GM23338 (cell line): ENCODE results near the gene ACTG1. TPM values are rescaled to one million over a fixed set of nuclear protein-coding genes. Genes with fewer than 3 reads are reported as not detected.

Source experiments
- ATAC-seq: fragments of 200-7000 bp; cut with Tn5 transposase; 3 replicates; pipeline ENCODE4 v1.9.1; 2020
- DNase-seq: peaks from one replicate; pipeline ENCODE4 v3.0.0-alpha.2; 2015; ENCODE audit warnings: low spot score
- H2AFZ ChIP-seq: fragments of 200-600 bp; sonication (generic); 2 replicates; pipeline ENCODE4 v1.8.0; 2016; ENCODE audit warnings: antibody characterized with exemption, mild to moderate bottlenecking, moderate library complexity
- H3F3A ChIP-seq: fragments of 200-600 bp; sonication (generic); replicated peaks from 2 replicates; pipeline ENCODE4 v1.8.0; 2017; ENCODE audit warnings: antibody characterized with exemption, mixed run types, low read depth
- H3K27ac ChIP-seq: fragments of 200-600 bp; sonication (generic); 2 replicates; pipeline ENCODE4 v1.6.1; 2016; ENCODE audit warnings: low read depth
- H3K27me3 ChIP-seq: fragments of 200-600 bp; sonication (generic); 2 replicates; pipeline ENCODE4 v1.8.0; 2016; ENCODE audit warnings: mild to moderate bottlenecking, mixed run types, moderate library complexity; ENCODE audit not compliant: insufficient read depth
- H3K36me3 ChIP-seq: fragments of 200-600 bp; sonication (generic); 2 replicates; pipeline ENCODE4 v1.8.0; 2016; ENCODE audit warnings: mild to moderate bottlenecking; ENCODE audit not compliant: insufficient read depth
- H3K4me1 ChIP-seq: fragments of 200-600 bp; sonication (generic); 2 replicates; pipeline ENCODE4 v1.8.0; 2016; ENCODE audit warnings: mild to moderate bottlenecking, moderate library complexity; ENCODE audit not compliant: insufficient read depth
- H3K4me2 ChIP-seq: fragments of 200-600 bp; sonication (generic); 2 replicates; pipeline ENCODE4 v1.7.1; 2017; ENCODE audit warnings: mixed run types
- H3K4me3 ChIP-seq: fragments of 200-600 bp; sonication (generic); 2 replicates; pipeline ENCODE4 v1.6.1; 2016; ENCODE audit warnings: mixed run types
- H3K79me2 ChIP-seq: fragments of 200-600 bp; sonication (generic); replicated peaks from 2 replicates; pipeline ENCODE4 v1.8.0; 2017; ENCODE audit warnings: mild to moderate bottlenecking; ENCODE audit not compliant: insufficient read depth
- H3K9me2 ChIP-seq: fragments of 200-600 bp; sonication (generic); 2 replicates; pipeline ENCODE4 v1.8.0; 2017; ENCODE audit not compliant: insufficient read depth
- H4K20me1 ChIP-seq: fragments of 200-600 bp; sonication (generic); replicated peaks from 2 replicates; pipeline ENCODE4 v1.8.0; 2017; ENCODE audit warnings: mild to moderate bottlenecking; ENCODE audit not compliant: insufficient read depth
- H3K27ac Mint-ChIP-seq: 2 replicates; pipeline ENCODE4 v1.8.0; 2020; ENCODE audit warnings: inconsistent platforms, mild to moderate bottlenecking, moderate library complexity, mixed read lengths
- H3K27me3 Mint-ChIP-seq: 3 replicates; pipeline ENCODE4 v1.8.0; 2022; ENCODE audit warnings: low read depth, mild to moderate bottlenecking, moderate library complexity, mixed read lengths, inconsistent platforms; ENCODE audit not compliant: insufficient read depth, poor library complexity
- H3K36me3 Mint-ChIP-seq: 3 replicates; pipeline ENCODE4 v1.8.0; 2021; ENCODE audit warnings: low read depth, mild to moderate bottlenecking, inconsistent platforms, moderate library complexity, mixed read lengths
- H3K4me1 Mint-ChIP-seq: 3 replicates; pipeline ENCODE4 v1.8.0; 2020; ENCODE audit warnings: mild to moderate bottlenecking, inconsistent platforms, mixed read lengths
- H3K4me3 Mint-ChIP-seq: 3 replicates; pipeline ENCODE4 v1.8.0; 2021; ENCODE audit warnings: moderate library complexity, mild to moderate bottlenecking, inconsistent platforms, mixed read lengths
- H3K9me3 Mint-ChIP-seq: 3 replicates; pipeline ENCODE4 v1.8.0; 2020; ENCODE audit warnings: moderate library complexity, mild to moderate bottlenecking, inconsistent platforms, mixed read lengths
- CREB1 ChIP-seq: fragments of 250-450 bp; sonication (Bioruptor Pico); IDR thresholded peaks from 2 replicates; pipeline ENCODE4 v1.5.0; 2020; ENCODE audit warnings: low read depth, mild to moderate bottlenecking, moderate library complexity
- EZH2 ChIP-seq: fragments of 200-600 bp; sonication (generic); IDR thresholded peaks from one replicate; pipeline ENCODE4 v1.8.0; 2017; ENCODE audit warnings: antibody characterized with exemption, mild to moderate bottlenecking, low read depth; ENCODE audit not compliant: unreplicated experiment
- EZH2phosphoT487 ChIP-seq: fragments of 200-600 bp; sonication (generic); IDR thresholded peaks from one replicate; pipeline ENCODE4 v1.8.1; 2018; ENCODE audit warnings: antibody characterized with exemption; ENCODE audit not compliant: unreplicated experiment
- JUNB ChIP-seq: IDR thresholded peaks from one replicate; pipeline ENCODE4 v1.6.1; 2016; ENCODE audit warnings: antibody characterized with exemption; ENCODE audit not compliant: unreplicated experiment
- NANOG ChIP-seq: IDR thresholded peaks from 2 replicates; pipeline ENCODE4 v1.6.1; 2016; ENCODE audit warnings: antibody characterized with exemption, borderline replicate concordance
- POLR2AphosphoS5 ChIP-seq: IDR thresholded peaks from 2 replicates; pipeline ENCODE4 v1.6.1; 2016; ENCODE audit warnings: antibody characterized with exemption, low read depth
- STAT1 ChIP-seq: IDR thresholded peaks from one replicate; pipeline ENCODE4 v1.6.1; 2016; ENCODE audit warnings: antibody characterized with exemption; ENCODE audit not compliant: unreplicated experiment
- ZNF114 ChIP-seq: fragments of 250-450 bp; sonication (Bioruptor Pico); IDR thresholded peaks from 2 replicates; pipeline ENCODE4 v1.5.0; 2020; ENCODE audit warnings: mild to moderate bottlenecking, moderate library complexity
- ZNF331 ChIP-seq: fragments of 250-450 bp; sonication (Bioruptor Pico); IDR thresholded peaks from 2 replicates; pipeline ENCODE4 v1.5.0; 2020; ENCODE audit warnings: low read depth, mild to moderate bottlenecking, moderate library complexity
- polyA plus RNA-seq: library from polyadenylated mRNA; unstranded; fragments of >200 nt; fragmentation: Nextera tagmentation; extraction: Ambion mirVana; gene quantifications from 2 replicates; pipeline ENCODE4 v1.2.1, GENCODE V29; 2016
- total RNA-seq: library from RNA; depleted of rRNA; stranded (reverse); fragments of >200 nt; shearing (Covaris generic); gene quantifications from 2 replicates; pipeline ENCODE4 v1.2.3, GENCODE V29; 2014
- TF ChIP-seq, protein P1 (sequence below): IDR thresholded peaks from one replicate; pipeline ENCODE4 v1.6.1; 2018; ENCODE audit warnings: antibody characterized with exemption; ENCODE audit not compliant: unreplicated experiment
- TF ChIP-seq, protein P2 (sequence below), 2 experiments: fragments of 200-600 bp in 1 of 2; sonication (generic) in 1 of 2; conservative IDR thresholded peaks; 2 replicates each; pipeline versions ENCODE4 v1.5.1 to v1.6.1; 2016 to 2017; ENCODE audit warnings: antibody characterized with exemption in 2 of 2, low read depth in 2 of 2, mild to moderate bottlenecking in 2 of 2, moderate library complexity in 1 of 2
- TF ChIP-seq, protein P3 (sequence below): IDR thresholded peaks from 2 replicates; pipeline ENCODE4 v1.6.1; 2016; ENCODE audit warnings: antibody characterized with exemption
- TF ChIP-seq, protein P4 (sequence below): fragments of 250-450 bp; sonication (Bioruptor Pico); IDR thresholded peaks from 2 replicates; pipeline ENCODE4 v1.5.0; 2020; ENCODE audit warnings: mild to moderate bottlenecking, moderate library complexity

The ACTG1 gene
- total and polyA plus RNA-seq, 2 experiments from 2014 or later = 1,867 to 4,739 TPM

DNA sequence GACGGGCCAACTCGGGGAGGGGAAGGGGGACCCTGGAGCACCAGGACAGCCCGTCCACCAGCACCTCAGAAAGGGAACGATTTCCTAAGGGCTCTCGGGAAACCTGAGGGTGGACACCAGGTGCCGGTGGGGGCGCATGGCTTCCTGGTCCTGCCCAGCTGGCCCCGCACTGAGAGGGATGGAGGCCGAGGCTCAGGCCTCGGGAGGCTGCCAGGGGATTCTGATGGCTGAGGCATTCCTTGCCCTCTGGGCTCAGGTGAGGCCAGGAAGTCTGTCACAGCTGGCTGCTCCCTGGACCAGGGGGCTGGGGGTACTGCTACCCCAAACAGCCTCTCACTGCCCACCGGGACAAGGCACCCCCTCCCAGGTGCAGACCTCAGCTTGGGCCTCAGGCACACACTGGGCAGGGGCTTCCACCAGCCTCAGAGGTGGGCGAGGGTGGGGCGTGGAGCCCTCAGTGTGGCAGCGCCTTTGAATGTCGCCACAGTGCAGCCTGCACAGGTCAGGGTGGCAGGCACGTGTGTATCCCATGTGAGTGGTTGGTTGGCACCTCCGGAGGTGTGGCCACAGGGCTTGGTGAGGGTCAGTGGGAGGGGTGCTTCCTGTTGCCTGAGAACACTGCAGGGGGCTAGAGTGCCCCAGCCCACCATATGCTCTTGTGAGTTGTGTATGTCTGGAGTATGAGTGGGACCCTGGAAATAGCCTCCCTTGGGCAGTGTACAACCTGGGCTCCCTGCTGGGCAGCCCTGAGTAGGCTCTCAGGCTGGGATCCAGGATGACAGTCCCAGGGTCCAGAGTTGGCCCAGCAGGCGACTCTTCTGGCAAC is 11.7 kb upstream of the ACTG1 start:
- Mint-ChIP-seq H3K27me3 (peaks cover 40% of the 10 kb centered on the region), H3K4me1 (peaks cover 6% of the 10 kb centered on the region), H3K36me3 (no peaks in the 10 kb centered on the region; the same call in 2 of the 3 replicates), H3K9me3 (no peaks in the 10 kb centered on the region; the same call in 2 of the 3 replicates), H3K4me3 (no peak overlapping the region), H3K27ac (no peak overlapping the region)
- H3K79me2 ChIP-seq = no peaks in the 10 kb centered on the region
- H3K27me3 ChIP-seq = peaks cover 32% of the 10 kb centered on the region
- H3K27ac ChIP-seq = no peak overlapping the region
- no peaks in the 10 kb centered on the region for H4K20me1 ChIP-seq
- TF ChIP-seq JUNB = no peak
- no peak for TF ChIP-seq NANOG
- no peak for TF ChIP-seq ZNF331 (CRISPR knock-in tag)
- no peak for TF ChIP-seq ZNF114 (CRISPR knock-in tag)
- no peak for TF ChIP-seq CREB1 (CRISPR knock-in tag)
- TF ChIP-seq, protein P1, sequence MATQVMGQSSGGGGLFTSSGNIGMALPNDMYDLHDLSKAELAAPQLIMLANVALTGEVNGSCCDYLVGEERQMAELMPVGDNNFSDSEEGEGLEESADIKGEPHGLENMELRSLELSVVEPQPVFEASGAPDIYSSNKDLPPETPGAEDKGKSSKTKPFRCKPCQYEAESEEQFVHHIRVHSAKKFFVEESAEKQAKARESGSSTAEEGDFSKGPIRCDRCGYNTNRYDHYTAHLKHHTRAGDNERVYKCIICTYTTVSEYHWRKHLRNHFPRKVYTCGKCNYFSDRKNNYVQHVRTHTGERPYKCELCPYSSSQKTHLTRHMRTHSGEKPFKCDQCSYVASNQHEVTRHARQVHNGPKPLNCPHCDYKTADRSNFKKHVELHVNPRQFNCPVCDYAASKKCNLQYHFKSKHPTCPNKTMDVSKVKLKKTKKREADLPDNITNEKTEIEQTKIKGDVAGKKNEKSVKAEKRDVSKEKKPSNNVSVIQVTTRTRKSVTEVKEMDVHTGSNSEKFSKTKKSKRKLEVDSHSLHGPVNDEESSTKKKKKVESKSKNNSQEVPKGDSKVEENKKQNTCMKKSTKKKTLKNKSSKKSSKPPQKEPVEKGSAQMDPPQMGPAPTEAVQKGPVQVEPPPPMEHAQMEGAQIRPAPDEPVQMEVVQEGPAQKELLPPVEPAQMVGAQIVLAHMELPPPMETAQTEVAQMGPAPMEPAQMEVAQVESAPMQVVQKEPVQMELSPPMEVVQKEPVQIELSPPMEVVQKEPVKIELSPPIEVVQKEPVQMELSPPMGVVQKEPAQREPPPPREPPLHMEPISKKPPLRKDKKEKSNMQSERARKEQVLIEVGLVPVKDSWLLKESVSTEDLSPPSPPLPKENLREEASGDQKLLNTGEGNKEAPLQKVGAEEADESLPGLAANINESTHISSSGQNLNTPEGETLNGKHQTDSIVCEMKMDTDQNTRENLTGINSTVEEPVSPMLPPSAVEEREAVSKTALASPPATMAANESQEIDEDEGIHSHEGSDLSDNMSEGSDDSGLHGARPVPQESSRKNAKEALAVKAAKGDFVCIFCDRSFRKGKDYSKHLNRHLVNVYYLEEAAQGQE = no peak
- TF ChIP-seq EZH2phosphoT487 = no peak
- TF ChIP-seq, protein P2, sequence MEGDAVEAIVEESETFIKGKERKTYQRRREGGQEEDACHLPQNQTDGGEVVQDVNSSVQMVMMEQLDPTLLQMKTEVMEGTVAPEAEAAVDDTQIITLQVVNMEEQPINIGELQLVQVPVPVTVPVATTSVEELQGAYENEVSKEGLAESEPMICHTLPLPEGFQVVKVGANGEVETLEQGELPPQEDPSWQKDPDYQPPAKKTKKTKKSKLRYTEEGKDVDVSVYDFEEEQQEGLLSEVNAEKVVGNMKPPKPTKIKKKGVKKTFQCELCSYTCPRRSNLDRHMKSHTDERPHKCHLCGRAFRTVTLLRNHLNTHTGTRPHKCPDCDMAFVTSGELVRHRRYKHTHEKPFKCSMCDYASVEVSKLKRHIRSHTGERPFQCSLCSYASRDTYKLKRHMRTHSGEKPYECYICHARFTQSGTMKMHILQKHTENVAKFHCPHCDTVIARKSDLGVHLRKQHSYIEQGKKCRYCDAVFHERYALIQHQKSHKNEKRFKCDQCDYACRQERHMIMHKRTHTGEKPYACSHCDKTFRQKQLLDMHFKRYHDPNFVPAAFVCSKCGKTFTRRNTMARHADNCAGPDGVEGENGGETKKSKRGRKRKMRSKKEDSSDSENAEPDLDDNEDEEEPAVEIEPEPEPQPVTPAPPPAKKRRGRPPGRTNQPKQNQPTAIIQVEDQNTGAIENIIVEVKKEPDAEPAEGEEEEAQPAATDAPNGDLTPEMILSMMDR (conservative IDR thresholded peaks at IDR 0.05; ENCODE audit: low read depth in 2 of 2) = no peak
- no peak for TF ChIP-seq EZH2
- TF ChIP-seq, protein P3, sequence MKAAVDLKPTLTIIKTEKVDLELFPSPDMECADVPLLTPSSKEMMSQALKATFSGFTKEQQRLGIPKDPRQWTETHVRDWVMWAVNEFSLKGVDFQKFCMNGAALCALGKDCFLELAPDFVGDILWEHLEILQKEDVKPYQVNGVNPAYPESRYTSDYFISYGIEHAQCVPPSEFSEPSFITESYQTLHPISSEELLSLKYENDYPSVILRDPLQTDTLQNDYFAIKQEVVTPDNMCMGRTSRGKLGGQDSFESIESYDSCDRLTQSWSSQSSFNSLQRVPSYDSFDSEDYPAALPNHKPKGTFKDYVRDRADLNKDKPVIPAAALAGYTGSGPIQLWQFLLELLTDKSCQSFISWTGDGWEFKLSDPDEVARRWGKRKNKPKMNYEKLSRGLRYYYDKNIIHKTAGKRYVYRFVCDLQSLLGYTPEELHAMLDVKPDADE = no peak
- TF ChIP-seq, protein P4, sequence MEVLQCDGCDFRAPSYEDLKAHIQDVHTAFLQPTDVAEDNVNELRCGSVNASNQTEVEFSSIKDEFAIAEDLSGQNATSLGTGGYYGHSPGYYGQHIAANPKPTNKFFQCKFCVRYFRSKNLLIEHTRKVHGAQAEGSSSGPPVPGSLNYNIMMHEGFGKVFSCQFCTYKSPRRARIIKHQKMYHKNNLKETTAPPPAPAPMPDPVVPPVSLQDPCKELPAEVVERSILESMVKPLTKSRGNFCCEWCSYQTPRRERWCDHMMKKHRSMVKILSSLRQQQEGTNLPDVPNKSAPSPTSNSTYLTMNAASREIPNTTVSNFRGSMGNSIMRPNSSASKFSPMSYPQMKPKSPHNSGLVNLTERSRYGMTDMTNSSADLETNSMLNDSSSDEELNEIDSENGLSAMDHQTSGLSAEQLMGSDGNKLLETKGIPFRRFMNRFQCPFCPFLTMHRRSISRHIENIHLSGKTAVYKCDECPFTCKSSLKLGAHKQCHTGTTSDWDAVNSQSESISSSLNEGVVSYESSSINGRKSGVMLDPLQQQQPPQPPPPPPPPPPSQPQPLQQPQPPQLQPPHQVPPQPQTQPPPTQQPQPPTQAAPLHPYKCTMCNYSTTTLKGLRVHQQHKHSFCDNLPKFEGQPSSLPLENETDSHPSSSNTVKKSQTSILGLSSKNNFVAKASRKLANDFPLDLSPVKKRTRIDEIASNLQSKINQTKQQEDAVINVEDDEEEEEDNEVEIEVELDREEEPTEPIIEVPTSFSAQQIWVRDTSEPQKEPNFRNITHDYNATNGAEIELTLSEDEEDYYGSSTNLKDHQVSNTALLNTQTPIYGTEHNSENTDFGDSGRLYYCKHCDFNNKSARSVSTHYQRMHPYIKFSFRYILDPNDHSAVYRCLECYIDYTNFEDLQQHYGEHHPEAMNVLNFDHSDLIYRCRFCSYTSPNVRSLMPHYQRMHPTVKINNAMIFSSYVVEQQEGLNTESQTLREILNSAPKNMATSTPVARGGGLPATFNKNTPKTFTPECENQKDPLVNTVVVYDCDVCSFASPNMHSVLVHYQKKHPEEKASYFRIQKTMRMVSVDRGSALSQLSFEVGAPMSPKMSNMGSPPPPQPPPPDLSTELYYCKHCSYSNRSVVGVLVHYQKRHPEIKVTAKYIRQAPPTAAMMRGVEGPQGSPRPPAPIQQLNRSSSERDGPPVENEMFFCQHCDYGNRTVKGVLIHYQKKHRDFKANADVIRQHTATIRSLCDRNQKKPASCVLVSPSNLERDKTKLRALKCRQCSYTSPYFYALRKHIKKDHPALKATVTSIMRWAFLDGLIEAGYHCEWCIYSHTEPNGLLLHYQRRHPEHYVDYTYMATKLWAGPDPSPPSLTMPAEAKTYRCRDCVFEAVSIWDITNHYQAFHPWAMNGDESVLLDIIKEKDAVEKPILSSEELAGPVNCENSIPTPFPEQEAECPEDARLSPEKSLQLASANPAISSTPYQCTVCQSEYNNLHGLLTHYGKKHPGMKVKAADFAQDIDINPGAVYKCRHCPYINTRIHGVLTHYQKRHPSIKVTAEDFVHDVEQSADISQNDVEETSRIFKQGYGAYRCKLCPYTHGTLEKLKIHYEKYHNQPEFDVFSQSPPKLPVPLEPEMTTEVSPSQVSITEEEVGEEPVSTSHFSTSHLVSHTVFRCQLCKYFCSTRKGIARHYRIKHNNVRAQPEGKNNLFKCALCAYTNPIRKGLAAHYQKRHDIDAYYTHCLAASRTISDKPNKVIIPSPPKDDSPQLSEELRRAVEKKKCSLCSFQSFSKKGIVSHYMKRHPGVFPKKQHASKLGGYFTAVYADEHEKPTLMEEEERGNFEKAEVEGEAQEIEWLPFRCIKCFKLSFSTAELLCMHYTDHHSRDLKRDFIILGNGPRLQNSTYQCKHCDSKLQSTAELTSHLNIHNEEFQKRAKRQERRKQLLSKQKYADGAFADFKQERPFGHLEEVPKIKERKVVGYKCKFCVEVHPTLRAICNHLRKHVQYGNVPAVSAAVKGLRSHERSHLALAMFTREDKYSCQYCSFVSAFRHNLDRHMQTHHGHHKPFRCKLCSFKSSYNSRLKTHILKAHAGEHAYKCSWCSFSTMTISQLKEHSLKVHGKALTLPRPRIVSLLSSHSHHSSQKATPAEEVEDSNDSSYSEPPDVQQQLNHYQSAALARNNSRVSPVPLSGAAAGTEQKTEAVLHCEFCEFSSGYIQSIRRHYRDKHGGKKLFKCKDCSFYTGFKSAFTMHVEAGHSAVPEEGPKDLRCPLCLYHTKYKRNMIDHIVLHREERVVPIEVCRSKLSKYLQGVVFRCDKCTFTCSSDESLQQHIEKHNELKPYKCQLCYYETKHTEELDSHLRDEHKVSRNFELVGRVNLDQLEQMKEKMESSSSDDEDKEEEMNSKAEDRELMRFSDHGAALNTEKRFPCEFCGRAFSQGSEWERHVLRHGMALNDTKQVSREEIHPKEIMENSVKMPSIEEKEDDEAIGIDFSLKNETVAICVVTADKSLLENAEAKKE (CRISPR knock-in tag) = no peak
- TF ChIP-seq STAT1 = no peak
- TF ChIP-seq POLR2AphosphoS5 = no peak
- no peak overlapping the region for H2AFZ ChIP-seq
- no peaks in the 10 kb centered on the region for H3K9me2 ChIP-seq
- no peak overlapping the region for H3K4me3 ChIP-seq
- H3K4me2 ChIP-seq = no peak overlapping the region
- H3K4me1 ChIP-seq = peaks cover 7% of the 10 kb centered on the region
- no peak for DNase-seq
- H3F3A ChIP-seq = no peaks in the 10 kb centered on the region
- no peak for ATAC-seq
- H3K36me3 ChIP-seq = no peaks in the 10 kb centered on the region
